RWPE2 (cell line): ENCODE results near the gene IFI35.

Experiments
- ATAC-seq: fragments of 200-7000 bp; cut with Tn5 transposase; 3 replicates; pipeline ENCODE4 v1.9.1; 2021; ENCODE audit warnings: low read depth
- DNase-seq: peaks from one replicate; pipeline ENCODE4 v3.0.0-alpha.2; 2020; ENCODE audit warnings: low spot score
- H3K27ac ChIP-seq: fragments of 450-650 bp; 2 replicates; pipeline ENCODE4 v1.5.1; 2017; ENCODE audit warnings: mild to moderate bottlenecking; ENCODE audit not compliant: poor library complexity, severe bottlenecking
- H3K27me3 ChIP-seq: fragments of 250-450 bp; sonication (Bioruptor Pico); 2 replicates; pipeline ENCODE4 v1.5.1; 2021; ENCODE audit warnings: mild to moderate bottlenecking, moderate library complexity; ENCODE audit not compliant: insufficient read depth, poor library complexity, severe bottlenecking
- H3K36me3 ChIP-seq: fragments of 250-450 bp; sonication (Bioruptor Pico); 2 replicates; pipeline ENCODE4 v1.5.1; 2020; ENCODE audit warnings: low read depth, mild to moderate bottlenecking, moderate library complexity
- H3K4me1 ChIP-seq: fragments of 250-450 bp; sonication (Bioruptor Pico); 2 replicates; pipeline ENCODE4 v1.5.1; 2021; ENCODE audit warnings: mild to moderate bottlenecking, moderate library complexity; ENCODE audit not compliant: insufficient read depth, poor library complexity, severe bottlenecking
- H3K4me3 ChIP-seq: fragments of 250-450 bp; sonication (Bioruptor Pico); 2 replicates; pipeline ENCODE4 v1.5.1; 2021; ENCODE audit warnings: mild to moderate bottlenecking, moderate library complexity; ENCODE audit not compliant: severe bottlenecking
- H3K9me3 ChIP-seq: fragments of 250-450 bp; sonication (Bioruptor Pico); 2 replicates; pipeline ENCODE4 v1.5.1; 2021; ENCODE audit warnings: mild to moderate bottlenecking, moderate library complexity; ENCODE audit not compliant: severe bottlenecking
- TF ChIP-seq, protein P1 (sequence below): fragments of 450-650 bp; IDR thresholded peaks from one replicate; pipeline ENCODE4 v1.5.1; 2017; ENCODE audit warnings: mild to moderate bottlenecking, moderate library complexity; ENCODE audit not compliant: poor library complexity, severe bottlenecking

IFI35 gene

DNA sequence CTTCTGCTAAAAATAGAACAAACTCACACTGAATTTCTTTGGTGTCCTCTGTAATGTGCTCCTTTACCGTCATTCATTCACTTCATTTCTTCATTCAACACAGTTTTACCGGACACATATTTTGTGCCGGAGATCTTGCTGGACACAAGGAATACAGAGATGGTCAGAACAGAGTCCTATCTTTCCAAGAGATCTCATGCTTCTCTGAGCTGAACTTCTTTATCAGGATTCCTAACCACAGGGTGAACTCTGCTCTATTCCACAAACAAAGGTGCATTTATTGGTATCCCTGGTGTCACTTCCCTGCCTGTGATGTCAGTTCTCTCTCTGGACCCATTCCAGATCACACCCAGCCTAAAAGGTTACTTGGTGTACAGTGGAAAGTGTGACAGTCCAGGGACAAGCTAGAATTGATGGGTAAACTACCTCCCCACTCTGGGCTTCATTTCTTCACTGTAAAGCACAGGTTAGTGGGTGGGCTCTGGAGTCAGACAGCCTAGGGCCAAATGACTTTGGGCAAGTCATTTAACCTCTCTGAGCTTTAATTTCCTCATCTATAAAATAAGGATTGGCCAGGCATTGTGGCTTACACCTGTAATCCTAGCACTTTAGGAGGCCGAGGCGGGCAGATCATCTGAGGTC, 4.2 kb downstream of the IFI35 start:
- H3K4me3 ChIP-seq = no peak overlapping the region

DNA sequence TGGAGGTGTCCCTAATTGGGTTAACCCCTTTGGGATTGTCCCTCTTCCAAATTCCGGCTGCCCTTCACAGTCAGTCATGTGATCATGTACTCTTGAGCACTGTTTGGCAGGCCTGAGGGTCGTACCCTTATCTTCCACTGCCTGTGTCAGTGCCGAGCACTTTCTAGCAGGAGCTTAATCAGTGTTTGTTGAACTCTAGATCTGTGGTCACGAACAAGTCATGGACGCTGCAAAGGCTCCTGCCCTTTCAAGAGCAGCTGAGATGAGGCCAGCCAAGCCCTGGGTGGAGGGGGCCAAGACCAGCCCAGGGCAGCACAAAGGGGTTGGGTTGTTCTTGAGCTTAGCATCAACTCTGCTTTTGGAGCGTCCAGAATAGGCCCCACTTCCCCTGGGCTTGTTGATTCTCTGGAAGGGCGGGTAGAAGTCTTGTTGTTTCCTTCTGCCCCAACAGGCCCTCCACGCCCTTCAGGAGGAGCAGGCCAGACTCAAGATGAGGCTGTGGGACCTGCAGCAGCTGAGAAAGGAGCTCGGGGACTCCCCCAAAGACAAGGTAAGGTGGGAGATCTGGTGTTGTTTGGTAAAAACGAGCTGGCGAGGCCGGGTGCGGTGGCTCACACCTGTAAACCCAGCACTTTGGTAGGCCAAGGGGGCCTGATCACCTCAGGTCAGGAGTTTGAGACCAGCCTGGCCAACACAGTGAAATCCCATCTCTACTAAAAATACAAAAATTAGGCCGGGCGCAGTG, 5.3 kb downstream of the IFI35 start:
- no peak for ATAC-seq

More for the DNA sequence above, 4.2 kb downstream of the IFI35 start:
- DNase-seq (no peak), ATAC-seq (no peak)
- Histone ChIP-seq H3K27me3 (no peaks in the 10 kb centered on the region), H3K27ac (no peak overlapping the region), H3K4me1 (no peaks in the 10 kb centered on the region), H3K9me3 (no peaks in the 10 kb centered on the region), H3K36me3 (no peaks in the 10 kb centered on the region)
- TF ChIP-seq, protein P1, sequence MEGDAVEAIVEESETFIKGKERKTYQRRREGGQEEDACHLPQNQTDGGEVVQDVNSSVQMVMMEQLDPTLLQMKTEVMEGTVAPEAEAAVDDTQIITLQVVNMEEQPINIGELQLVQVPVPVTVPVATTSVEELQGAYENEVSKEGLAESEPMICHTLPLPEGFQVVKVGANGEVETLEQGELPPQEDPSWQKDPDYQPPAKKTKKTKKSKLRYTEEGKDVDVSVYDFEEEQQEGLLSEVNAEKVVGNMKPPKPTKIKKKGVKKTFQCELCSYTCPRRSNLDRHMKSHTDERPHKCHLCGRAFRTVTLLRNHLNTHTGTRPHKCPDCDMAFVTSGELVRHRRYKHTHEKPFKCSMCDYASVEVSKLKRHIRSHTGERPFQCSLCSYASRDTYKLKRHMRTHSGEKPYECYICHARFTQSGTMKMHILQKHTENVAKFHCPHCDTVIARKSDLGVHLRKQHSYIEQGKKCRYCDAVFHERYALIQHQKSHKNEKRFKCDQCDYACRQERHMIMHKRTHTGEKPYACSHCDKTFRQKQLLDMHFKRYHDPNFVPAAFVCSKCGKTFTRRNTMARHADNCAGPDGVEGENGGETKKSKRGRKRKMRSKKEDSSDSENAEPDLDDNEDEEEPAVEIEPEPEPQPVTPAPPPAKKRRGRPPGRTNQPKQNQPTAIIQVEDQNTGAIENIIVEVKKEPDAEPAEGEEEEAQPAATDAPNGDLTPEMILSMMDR = no peak

DNA sequence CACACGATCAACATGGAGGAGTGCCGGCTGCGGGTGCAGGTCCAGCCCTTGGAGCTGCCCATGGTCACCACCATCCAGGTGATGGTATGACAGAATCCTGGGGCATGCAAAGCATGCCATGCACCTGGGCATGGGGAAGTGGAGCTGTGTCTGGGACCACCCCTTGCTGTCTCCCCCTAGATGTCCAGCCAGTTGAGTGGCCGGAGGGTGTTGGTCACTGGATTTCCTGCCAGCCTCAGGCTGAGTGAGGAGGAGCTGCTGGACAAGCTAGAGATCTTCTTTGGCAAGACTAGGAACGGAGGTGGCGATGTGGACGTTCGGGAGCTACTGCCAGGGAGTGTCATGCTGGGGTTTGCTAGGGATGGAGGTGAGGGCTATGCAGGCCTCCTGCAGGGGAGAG, 6.7 kb downstream of the IFI35 start:
- Histone ChIP-seq H3K4me1 (no peaks in the 10 kb centered on the region), H3K27me3 (no peaks in the 10 kb centered on the region), H3K36me3 (peaks cover 15% of the 10 kb centered on the region), H3K4me3 (no peak overlapping the region), H3K27ac (no peak overlapping the region), H3K9me3 (no peaks in the 10 kb centered on the region)
- TF ChIP-seq, protein P1 = no peak
- DNase-seq (no peak), ATAC-seq (no peak; the same call in 2 of the 3 replicates)

More for the DNA sequence above, 5.3 kb downstream of the IFI35 start:
- TF ChIP-seq, protein P1 = no peak
- Histone ChIP-seq H3K9me3 (no peaks in the 10 kb centered on the region), H3K27me3 (no peaks in the 10 kb centered on the region), H3K36me3 (peaks cover 8% of the 10 kb centered on the region; the same call in 1 of the 2 replicates), H3K27ac (no peak overlapping the region), H3K4me1 (no peaks in the 10 kb centered on the region), H3K4me3 (no peak overlapping the region)
- DNase-seq = no peak

DNA sequence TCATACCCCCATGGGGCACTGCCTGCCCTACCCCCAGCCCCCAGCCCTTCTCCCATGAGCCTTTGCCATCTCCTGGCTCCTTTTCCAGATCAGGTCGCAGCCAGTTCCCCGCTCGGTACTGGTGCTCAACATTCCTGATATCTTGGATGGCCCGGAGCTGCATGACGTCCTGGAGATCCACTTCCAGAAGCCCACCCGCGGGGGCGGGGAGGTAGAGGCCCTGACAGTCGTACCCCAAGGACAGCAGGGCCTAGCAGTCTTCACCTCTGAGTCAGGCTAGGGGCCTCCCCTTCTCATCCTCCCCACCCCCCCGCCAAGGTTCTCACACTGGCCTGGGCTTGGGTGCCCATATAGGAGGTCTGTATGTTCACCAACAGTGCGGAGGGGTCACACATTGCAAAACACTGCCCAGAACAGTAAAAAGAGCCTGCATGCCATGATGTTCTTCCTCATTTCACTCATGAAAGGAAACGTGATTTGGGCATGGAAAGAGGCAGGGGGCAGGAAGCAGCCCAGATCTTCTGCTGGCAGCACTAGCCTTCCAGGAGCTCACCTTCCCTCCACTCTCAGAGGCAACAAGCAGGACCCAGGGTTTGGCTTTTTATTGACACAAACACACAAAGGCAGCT, 7.5 kb downstream of the IFI35 start:
- no peaks in the 10 kb centered on the region for H3K27me3 ChIP-seq
- no peak for DNase-seq
- H3K4me1 ChIP-seq = no peaks in the 10 kb centered on the region
- no peak overlapping the region for H3K27ac ChIP-seq
- TF ChIP-seq, protein P1 = no peak
- no peak for ATAC-seq
- peaks cover 23% of the 10 kb centered on the region for H3K36me3 ChIP-seq
- no peak overlapping the region for H3K4me3 ChIP-seq
- no peaks in the 10 kb centered on the region for H3K9me3 ChIP-seq
